Measurements from ENCODE around the gene INTS4. TPM values are rescaled to one million over a fixed set of nuclear protein-coding genes. Genes with fewer than 3 reads are reported as not detected.
A peak's percentile ranks its signal among the peaks of the same experiment; 100 is the strongest.
"Not testable (repeated sequence)": the region's sequence is repeated elsewhere in the genome, so short reads cannot be mapped to it uniquely, and the experiment has no call there.

The INTS4 gene
- total and polyA plus RNA-seq, 7 donors = 10.1 to 18.6 (median 12.6) TPM

DNA sequence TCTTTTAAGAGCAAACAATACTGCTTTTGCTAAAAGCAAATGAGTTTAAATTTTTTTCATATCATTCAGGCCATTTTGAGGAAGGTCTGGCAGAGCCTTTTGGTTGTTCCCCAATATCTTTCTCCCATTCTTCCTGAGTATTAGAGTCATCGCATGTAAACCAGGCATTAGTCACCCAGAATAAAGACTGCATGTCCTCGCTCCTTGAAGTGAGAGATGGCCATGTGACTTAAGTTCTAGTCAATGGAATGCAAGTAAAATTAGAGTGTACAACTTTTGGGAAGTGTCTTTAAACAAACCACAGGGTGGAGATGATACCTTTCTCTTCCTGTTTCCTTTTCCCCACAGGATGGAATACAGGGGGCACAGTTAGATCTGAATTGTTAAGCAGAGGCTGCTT, 76.8 kb downstream of the INTS4 start:
- H3K4me3 ChIP-seq; intact Hi-C loops (cut with DNase I); H3K27ac ChIP-seq; H3K9me3 ChIP-seq; H3K4me1 ChIP-seq; DNase-seq; H3K27me3 ChIP-seq (ENCODE audit: insufficient read depth in 3 of 3, low read length in 2 of 3): not testable (repeated sequence)
- peaks cover 0 to 55% of the 10 kb centered on the region in 2 donors for H3K36me3 ChIP-seq (ENCODE audit: insufficient read depth in 1 of 2, low read depth in 1 of 2)
- WGBS, 3 donors = no CpG with 5 or more reads among the region's 2 CpGs
- ATAC-seq = peak in 1 of 4 donors; percentile 50

DNA sequence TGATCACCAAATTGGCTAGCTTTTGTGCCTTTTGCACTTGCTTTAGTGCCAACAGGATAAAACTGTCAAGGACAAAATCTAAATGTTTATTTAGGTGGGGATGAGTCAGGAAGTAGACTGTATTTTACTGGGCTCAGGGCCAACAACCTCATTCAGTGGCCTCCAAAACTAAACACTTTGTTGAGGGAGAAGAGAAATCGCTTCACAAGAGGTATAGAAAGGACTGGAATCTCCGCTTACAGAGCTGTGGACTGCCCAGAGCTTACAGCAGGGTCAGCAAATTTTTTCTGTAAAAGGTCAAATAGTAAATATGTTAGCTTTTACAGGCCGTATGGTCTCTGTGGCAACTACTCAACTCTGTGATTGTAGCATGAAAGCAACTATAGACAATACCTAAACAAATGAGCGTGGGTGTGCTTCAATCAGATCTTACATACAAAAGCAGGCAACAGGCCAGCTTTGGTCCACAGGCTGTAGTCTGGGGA, 80.1 kb downstream of the INTS4 start:
- H3K4me1 ChIP-seq; H3K27ac ChIP-seq; ATAC-seq; H3K4me3 ChIP-seq; H3K27me3 ChIP-seq (ENCODE audit: insufficient read depth in 3 of 3, low read length in 2 of 3); DNase-seq; intact Hi-C loops (cut with DNase I); H3K9me3 ChIP-seq: not testable (repeated sequence)
- WGBS, 3 donors = 69 to 80% (median 80%) methylated on average over 4 of the region's 4 CpGs
- H3K36me3 ChIP-seq (ENCODE audit: insufficient read depth in 1 of 2, low read depth in 1 of 2) = peaks cover 0 to 36% of the 10 kb centered on the region in 2 donors

DNA sequence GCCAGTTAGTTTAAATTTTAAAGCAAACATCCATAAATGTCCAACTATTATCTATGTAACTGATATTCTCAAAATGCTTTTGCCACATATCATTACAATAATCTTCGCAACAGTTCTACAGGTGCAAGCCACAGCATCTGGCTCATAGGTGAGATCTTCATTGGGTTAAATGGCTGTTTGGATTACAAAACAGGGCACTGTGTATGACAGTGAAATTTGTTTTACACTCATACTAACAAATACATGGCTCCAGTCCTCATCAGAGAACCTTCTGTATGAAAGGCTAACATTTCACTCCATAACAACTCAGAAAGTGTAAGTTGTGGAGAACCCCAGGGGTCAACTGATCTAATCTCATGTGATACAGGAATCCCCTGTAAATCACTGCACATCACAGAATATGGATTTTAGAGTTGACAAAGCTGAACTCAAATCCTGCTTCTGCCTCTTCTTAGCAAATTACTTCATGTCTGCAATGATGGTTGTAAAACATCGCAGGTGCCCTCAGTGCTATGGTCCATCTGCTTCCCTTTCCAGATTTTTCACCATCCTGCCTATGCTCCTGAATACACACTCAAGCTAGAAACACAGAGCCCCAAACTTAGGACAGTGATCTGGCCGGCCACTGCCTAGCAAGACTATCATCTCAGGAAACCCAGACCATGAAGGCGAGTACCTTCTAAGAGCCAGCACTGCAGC, 80.7 kb downstream of the INTS4 start:
- ATAC-seq; H3K27me3 ChIP-seq (ENCODE audit: insufficient read depth in 3 of 3, low read length in 2 of 3); H3K4me1 ChIP-seq; H3K9me3 ChIP-seq; DNase-seq; H3K27ac ChIP-seq; H3K4me3 ChIP-seq; intact Hi-C loops (cut with DNase I): not testable (repeated sequence)
- peaks cover 0 to 34% of the 10 kb centered on the region in 2 donors for H3K36me3 ChIP-seq (ENCODE audit: insufficient read depth in 1 of 2, low read depth in 1 of 2)
- 85 to 95% (median 86%) methylated on average over 3 to 4 of the region's 4 CpGs for WGBS, 3 donors

DNA sequence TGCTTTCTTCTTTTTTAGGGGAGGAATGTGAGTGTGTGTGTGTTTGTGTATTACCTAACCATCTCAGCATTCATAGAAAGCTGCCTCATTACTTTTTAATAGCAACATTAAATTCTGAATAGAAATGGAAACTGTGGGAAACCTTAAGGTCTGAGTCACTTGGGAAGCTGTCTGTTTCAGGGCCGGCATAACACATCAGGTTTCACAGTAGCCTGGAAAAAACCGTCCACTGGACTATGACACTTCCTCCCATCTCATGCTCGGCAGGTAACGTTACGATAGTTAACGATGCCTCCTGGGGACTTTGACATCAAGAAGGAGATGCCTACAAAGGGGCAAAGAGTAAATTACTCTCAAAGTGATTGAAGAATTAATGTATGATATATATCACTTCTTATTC, 83.6 kb downstream of the INTS4 start:
- H3K4me3 ChIP-seq; H3K27me3 ChIP-seq (ENCODE audit: insufficient read depth in 3 of 3, low read length in 2 of 3); intact Hi-C loops (cut with DNase I); DNase-seq; H3K4me1 ChIP-seq; ATAC-seq; H3K9me3 ChIP-seq; H3K27ac ChIP-seq: not testable (repeated sequence)
- 90 to 93% (median 91%) methylated on average over 6 of the region's 6 CpGs for WGBS, 3 donors
- H3K36me3 ChIP-seq (ENCODE audit: insufficient read depth in 1 of 2, low read depth in 1 of 2) = peaks cover 0 to 33% of the 10 kb centered on the region in 2 donors

DNA sequence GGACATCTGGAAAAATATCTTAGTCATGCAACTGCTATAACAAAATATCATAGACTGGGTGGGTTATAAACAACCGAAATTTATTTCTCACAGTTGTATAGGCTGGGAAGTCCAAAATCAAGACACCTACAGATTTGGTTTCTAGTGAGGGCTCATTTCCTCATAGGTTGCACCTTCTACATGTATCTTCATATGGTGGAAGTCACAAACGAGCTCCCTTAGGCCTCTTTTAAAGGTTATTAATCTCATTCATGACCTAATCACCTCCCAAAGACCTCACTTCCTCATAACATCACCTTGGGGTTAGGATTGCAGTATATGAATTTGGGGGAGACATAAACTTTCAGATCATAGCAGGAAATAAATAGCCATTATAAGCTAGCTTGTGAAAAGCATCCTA, 85.2 kb downstream of the INTS4 start:
- no peaks in the 10 kb centered on the region for H3K27me3 ChIP-seq (ENCODE audit: insufficient read depth in 3 of 3, low read length in 2 of 3)
- no peaks in the 10 kb centered on the region for H3K4me1 ChIP-seq
- no peak for ATAC-seq
- H3K9me3 ChIP-seq = no peaks in the 10 kb centered on the region
- 94 to 97% (median 96%) methylated on average over 2 of the region's 2 CpGs for WGBS, 3 donors
- TF ChIP-seq, protein P1, sequence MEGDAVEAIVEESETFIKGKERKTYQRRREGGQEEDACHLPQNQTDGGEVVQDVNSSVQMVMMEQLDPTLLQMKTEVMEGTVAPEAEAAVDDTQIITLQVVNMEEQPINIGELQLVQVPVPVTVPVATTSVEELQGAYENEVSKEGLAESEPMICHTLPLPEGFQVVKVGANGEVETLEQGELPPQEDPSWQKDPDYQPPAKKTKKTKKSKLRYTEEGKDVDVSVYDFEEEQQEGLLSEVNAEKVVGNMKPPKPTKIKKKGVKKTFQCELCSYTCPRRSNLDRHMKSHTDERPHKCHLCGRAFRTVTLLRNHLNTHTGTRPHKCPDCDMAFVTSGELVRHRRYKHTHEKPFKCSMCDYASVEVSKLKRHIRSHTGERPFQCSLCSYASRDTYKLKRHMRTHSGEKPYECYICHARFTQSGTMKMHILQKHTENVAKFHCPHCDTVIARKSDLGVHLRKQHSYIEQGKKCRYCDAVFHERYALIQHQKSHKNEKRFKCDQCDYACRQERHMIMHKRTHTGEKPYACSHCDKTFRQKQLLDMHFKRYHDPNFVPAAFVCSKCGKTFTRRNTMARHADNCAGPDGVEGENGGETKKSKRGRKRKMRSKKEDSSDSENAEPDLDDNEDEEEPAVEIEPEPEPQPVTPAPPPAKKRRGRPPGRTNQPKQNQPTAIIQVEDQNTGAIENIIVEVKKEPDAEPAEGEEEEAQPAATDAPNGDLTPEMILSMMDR (IDR thresholded peaks at IDR 0.05) = no peak
- no peak overlapping the region for H3K27ac ChIP-seq
- intact Hi-C loops (cut with DNase I) = no loop called here
- DNase-seq = no peak
- no peak overlapping the region for H3K4me3 ChIP-seq
- peaks cover 0 to 41% of the 10 kb centered on the region in 2 donors for H3K36me3 ChIP-seq (ENCODE audit: insufficient read depth in 1 of 2, low read depth in 1 of 2)

DNA sequence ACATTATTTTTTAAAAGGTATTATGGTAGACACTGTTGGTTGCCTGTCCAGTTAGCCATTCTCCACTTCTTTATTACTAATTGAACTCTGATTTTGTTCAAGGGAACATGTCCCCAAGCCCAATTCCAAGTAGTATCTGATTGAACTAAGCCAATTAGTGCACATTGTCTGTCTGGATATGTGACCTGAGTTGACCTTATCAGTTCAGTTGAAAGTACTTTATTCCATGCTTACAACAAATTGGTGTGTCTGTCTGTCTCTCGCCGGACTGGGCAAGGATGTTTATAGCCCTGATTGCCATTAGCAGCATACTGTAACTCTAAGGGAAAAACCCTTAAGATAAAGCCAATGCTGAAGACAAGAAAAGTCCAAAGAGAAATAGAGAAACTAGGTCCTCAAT, 85.6 kb downstream of the INTS4 start:
- TF ChIP-seq, protein P1 (IDR thresholded peaks at IDR 0.05) = no peak
- 87 to 96% (median 89%) methylated on average over 2 of the region's 2 CpGs for WGBS, 3 donors
- no peak overlapping the region for H3K27ac ChIP-seq
- no peak for DNase-seq
- intact Hi-C loops (cut with DNase I) = no loop called here
- H3K9me3 ChIP-seq = no peaks in the 10 kb centered on the region
- peaks cover 0 to 43% of the 10 kb centered on the region in 2 donors for H3K36me3 ChIP-seq (ENCODE audit: insufficient read depth in 1 of 2, low read depth in 1 of 2)
- no peak for ATAC-seq
- no peak overlapping the region for H3K4me3 ChIP-seq
- H3K27me3 ChIP-seq (ENCODE audit: insufficient read depth in 3 of 3, low read length in 2 of 3) = no peaks in the 10 kb centered on the region
- no peaks in the 10 kb centered on the region for H3K4me1 ChIP-seq

DNA sequence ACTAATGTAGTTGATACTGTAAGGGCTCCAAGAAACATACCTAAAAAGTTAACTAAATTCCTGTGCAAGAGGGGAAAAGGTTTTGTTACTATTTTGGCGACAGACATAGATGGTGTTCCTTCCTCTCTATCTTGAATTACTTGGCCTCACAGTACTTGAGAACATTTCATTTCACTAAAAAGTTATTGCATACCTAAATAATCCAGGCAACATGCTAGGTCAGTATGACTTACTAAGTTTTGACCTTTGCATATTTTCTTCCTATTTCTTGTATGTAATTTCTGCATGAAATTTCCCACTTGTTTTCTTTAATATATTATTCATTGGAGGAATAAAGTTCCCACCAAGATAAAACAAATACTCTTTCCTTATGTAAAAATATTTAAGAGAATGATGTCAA, 99.5 kb downstream of the INTS4 start:
- H3K4me3 ChIP-seq = not testable (repeated sequence)

DNA sequence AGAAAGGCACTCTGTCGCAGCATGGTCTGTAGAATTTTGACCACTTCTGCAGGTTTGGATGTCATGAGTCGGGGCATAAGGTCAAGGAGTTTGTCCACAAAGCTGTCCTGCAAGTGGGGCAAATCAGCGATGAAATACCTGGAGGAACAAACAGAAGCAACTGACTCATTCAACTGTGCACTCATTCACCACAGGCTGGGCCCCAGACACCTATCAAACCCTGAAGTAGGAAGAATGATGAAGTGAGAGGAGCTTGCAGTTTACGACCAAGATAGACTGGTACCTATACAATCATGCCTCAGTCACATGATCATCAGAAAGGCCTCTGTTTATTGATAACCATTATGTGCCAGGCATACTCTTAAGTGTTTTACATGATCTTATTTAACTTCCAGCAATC, 102.8 kb downstream of the INTS4 start:
- ATAC-seq; H3K27ac ChIP-seq; H3K9me3 ChIP-seq; H3K4me1 ChIP-seq; H3K27me3 ChIP-seq (ENCODE audit: insufficient read depth in 3 of 3, low read length in 2 of 3); H3K4me3 ChIP-seq; intact Hi-C loops (cut with DNase I); DNase-seq: not testable (repeated sequence)
- H3K36me3 ChIP-seq (ENCODE audit: insufficient read depth in 1 of 2, low read depth in 1 of 2) = peaks cover 0 to 51% of the 10 kb centered on the region in 2 donors
- 85 to 96% (median 89%) methylated on average over 2 to 4 of the region's 4 CpGs for WGBS, 3 donors

More for the DNA sequence above, 99.5 kb downstream of the INTS4 start:
- H3K36me3 ChIP-seq (ENCODE audit: insufficient read depth in 1 of 2, low read depth in 1 of 2) = peaks cover 0 to 61% of the 10 kb centered on the region in 2 donors
- ATAC-seq; H3K4me1 ChIP-seq; H3K9me3 ChIP-seq; DNase-seq; intact Hi-C loops (cut with DNase I); H3K27ac ChIP-seq; H3K27me3 ChIP-seq (ENCODE audit: insufficient read depth in 3 of 3, low read length in 2 of 3): not testable (repeated sequence)
- 38 to 67% (median 63%) methylated on average over 1 of the region's 1 CpG for WGBS, 3 donors

DNA sequence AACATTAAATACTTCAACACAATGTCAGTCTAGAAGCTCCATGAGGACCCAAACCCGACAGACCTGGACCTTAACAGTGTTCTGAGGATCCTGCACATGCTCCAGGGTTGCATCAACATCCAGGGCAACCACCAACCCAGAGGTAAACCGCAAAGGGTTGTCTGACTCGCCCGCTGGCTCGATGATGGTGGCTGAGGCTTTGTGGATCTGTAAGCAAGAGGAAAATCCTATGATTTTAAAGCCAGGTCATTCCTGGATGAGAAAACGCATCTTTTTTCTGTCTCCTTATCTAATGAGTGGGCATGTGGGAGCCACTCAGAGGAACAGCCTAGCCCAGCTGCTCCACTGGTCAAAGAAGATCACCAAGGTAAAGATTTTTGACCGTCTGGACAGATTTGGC, 103.2 kb downstream of the INTS4 start:
- H3K9me3 ChIP-seq; ATAC-seq; H3K4me1 ChIP-seq; H3K27ac ChIP-seq; H3K4me3 ChIP-seq; DNase-seq; intact Hi-C loops (cut with DNase I); H3K27me3 ChIP-seq (ENCODE audit: insufficient read depth in 3 of 3, low read length in 2 of 3): not testable (repeated sequence)
- H3K36me3 ChIP-seq (ENCODE audit: insufficient read depth in 1 of 2, low read depth in 1 of 2) = peaks cover 0 to 54% of the 10 kb centered on the region in 2 donors
- 92 to 96% (median 95%) methylated on average over 7 of the region's 7 CpGs for WGBS, 3 donors

Measured in psoas muscle (tissue), 8 donors.